DND-41 (cell line): ENCODE measurements around the gene PLPPR2.

Experiments
- EZH2 ChIP-seq: IDR thresholded peaks from 3 replicates; pipeline ENCODE4 v1.6.1; 2012; ENCODE audit warnings: borderline replicate concordance, low read depth, mild to moderate bottlenecking, moderate library complexity, low read length, inconsistent platforms; ENCODE audit not compliant: severe bottlenecking
- TF ChIP-seq, protein P1 (sequence below): IDR thresholded peaks from 2 replicates; pipeline ENCODE4 v1.5.1; 2012; ENCODE audit warnings: borderline replicate concordance, low read length, moderate library complexity, mild to moderate bottlenecking; ENCODE audit not compliant: poor library complexity, severe bottlenecking; ENCODE audit errors: extremely low read depth

DNA sequence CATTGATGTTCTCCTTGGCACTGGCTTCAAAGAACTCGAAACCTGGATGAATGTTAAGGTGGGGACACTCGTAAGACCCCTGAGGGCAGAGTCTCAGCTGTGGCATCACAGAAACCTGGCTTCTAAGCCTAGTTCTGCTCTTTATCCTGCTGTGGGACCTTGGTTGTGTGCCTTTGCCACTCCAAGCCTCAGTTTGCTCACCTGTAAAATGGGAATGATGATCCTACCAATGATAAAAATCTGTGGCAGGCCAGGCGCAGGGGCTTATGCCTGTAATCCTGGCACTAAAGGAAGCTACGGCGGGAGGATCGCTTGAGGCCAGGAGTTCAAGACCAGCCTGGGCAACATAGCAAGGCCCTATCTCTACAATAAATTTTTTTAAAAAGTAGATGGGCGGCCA lies 29.7 kb upstream of the PLPPR2 start:
- TF ChIP-seq, protein P1, sequence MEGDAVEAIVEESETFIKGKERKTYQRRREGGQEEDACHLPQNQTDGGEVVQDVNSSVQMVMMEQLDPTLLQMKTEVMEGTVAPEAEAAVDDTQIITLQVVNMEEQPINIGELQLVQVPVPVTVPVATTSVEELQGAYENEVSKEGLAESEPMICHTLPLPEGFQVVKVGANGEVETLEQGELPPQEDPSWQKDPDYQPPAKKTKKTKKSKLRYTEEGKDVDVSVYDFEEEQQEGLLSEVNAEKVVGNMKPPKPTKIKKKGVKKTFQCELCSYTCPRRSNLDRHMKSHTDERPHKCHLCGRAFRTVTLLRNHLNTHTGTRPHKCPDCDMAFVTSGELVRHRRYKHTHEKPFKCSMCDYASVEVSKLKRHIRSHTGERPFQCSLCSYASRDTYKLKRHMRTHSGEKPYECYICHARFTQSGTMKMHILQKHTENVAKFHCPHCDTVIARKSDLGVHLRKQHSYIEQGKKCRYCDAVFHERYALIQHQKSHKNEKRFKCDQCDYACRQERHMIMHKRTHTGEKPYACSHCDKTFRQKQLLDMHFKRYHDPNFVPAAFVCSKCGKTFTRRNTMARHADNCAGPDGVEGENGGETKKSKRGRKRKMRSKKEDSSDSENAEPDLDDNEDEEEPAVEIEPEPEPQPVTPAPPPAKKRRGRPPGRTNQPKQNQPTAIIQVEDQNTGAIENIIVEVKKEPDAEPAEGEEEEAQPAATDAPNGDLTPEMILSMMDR = no peak
- TF ChIP-seq EZH2 = no peak
